IPS-20b (cell line): ENCODE results near the gene IMMP2L.

ENCODE experiments used
- H3K27ac ChIP-seq: one replicate; pipeline ENCODE4 v1.5.1; 2013; ENCODE audit warnings: low read length
- H3K27me3 ChIP-seq: 2 replicates; pipeline ENCODE4 v1.6.1; 2013; ENCODE audit warnings: mild to moderate bottlenecking, low read length, inconsistent platforms; ENCODE audit not compliant: insufficient read depth
- H3K36me3 ChIP-seq: 2 replicates; pipeline ENCODE4 v1.6.1; 2013; ENCODE audit warnings: low read depth, mild to moderate bottlenecking, inconsistent platforms, low read length, moderate library complexity; ENCODE audit not compliant: insufficient read depth
- H3K4me1 ChIP-seq: 2 replicates; pipeline ENCODE4 v1.6.1; 2013; ENCODE audit warnings: mild to moderate bottlenecking, control low read depth, inconsistent platforms, low read length, moderate library complexity; ENCODE audit not compliant: insufficient read depth
- H3K4me3 ChIP-seq: 2 replicates; pipeline ENCODE4 v1.5.1; 2013; ENCODE audit warnings: mild to moderate bottlenecking, low read length, inconsistent platforms
- H3K9ac ChIP-seq: 2 replicates; pipeline ENCODE4 v1.6.1; 2013; ENCODE audit warnings: low read depth, mild to moderate bottlenecking, inconsistent platforms, low read length, moderate library complexity
- H3K9me3 ChIP-seq: 2 replicates; pipeline ENCODE4 v1.6.1; 2013; ENCODE audit warnings: mild to moderate bottlenecking, low read depth, low read length, inconsistent platforms; ENCODE audit not compliant: insufficient read depth

IMMP2L gene

DNA sequence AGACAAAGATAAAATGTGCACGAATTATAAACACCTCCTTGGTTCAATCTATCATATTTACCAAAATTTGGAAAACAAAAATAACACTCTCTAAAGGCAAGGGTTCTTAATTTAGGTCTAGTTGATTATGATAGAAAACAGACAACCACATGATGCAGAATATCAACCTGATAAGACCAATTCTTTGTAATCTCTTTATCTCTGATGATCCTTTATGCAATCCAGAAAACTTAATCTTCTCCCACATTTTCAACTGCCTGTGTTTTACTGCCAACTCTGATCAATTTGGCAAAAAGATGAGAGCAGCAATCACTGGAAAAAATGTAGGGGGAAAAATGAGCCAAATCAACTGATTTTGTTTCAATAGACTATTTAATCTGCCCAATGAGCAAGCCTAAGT, 322.9 kb downstream of the IMMP2L start:
- H3K9me3 ChIP-seq = no peaks in the 10 kb centered on the region
- H3K27ac ChIP-seq = no peak overlapping the region
- H3K27me3 ChIP-seq = no peaks in the 10 kb centered on the region
- H3K36me3 ChIP-seq = no peaks in the 10 kb centered on the region
- H3K9ac ChIP-seq = no peak overlapping the region
- H3K4me1 ChIP-seq = peaks cover 12% of the 10 kb centered on the region
- no peak overlapping the region for H3K4me3 ChIP-seq

DNA sequence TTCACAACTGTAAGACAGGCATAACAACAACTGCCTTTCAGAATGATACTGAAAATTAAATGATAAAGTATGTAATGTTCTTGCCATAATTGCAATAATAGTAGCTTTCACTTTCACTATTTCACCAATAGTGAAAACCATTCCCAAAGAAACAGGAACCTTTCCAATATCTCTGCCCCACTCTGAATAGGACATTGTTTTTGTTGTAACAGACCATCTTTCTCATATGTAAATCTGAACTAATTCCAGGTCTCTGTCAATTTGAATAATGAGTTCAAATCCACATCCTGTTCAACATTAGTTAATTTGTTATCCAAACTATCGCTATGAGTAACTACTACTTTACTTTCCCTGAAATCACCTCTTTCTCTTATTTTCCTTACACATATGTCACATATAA, 323.4 kb downstream of the IMMP2L start:
- H3K9me3 ChIP-seq = no peaks in the 10 kb centered on the region
- no peak overlapping the region for H3K9ac ChIP-seq
- H3K4me3 ChIP-seq = no peak overlapping the region
- H3K27me3 ChIP-seq = no peaks in the 10 kb centered on the region
- H3K36me3 ChIP-seq = no peaks in the 10 kb centered on the region
- H3K4me1 ChIP-seq = peaks cover 12% of the 10 kb centered on the region
- no peak overlapping the region for H3K27ac ChIP-seq

DNA sequence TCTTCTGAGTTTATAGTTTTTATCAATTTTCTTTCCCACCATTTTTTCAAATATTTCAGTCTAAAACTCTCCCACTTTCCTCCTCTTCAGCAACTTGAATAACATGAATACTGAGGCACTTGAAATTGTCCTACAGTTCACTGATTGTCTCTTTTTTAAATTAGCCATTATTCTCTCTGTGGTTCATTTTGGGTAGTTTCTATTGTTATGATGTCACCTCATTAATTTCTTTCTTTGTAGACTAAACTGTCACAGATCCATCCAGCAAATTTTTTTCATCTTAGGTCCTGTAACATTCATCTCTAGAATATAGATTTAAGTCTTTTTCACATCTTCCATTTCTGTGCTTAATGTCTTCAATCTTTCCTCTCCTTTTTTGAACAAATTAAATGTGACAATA, 326.6 kb downstream of the IMMP2L start:
- Histone ChIP-seq H3K4me1 (peaks cover 12% of the 10 kb centered on the region), H3K36me3 (no peaks in the 10 kb centered on the region), H3K4me3 (no peak overlapping the region), H3K27ac (no peak overlapping the region), H3K9me3 (no peaks in the 10 kb centered on the region), H3K27me3 (no peaks in the 10 kb centered on the region), H3K9ac (no peak overlapping the region)

DNA sequence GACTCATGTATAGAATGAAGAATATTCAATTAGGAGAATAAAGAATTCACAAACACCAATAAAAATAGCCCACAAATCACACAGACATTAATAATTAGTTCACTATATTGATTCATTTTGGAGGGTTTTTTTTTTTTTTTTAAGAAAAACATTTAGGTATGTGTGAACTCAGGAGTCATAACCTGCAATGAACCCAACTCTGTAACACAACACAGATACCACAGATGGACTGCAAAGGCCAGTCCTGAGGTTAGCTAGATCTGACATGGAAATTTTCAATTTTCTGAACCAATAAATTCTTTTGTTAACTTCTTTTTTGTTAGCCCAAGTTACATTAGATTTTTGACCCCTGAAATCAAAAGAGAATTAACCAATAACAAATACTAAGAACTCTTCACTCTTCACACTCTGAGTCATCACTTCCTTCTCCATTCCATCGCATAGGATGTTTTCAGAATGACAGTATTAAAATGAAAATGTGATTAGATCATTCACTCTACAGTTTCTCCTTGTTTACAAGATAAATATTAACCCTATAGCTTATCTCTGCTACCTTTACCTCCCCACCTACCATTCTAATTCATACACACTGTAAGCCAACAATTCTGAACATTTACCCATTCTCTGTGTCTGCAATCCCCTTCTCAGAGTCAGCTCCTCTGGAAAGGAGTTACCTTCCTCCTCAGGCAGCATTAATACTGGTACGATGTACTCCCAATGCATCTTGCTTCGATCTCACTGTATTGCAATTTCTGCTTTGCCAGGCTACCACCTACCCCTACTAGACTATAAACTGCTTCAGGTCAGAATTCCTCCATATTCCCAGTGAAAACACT, 329.8 kb downstream of the IMMP2L start:
- H3K4me3 ChIP-seq = no peak overlapping the region
- H3K36me3 ChIP-seq = no peaks in the 10 kb centered on the region
- H3K9me3 ChIP-seq = no peaks in the 10 kb centered on the region
- no peak overlapping the region for H3K9ac ChIP-seq
- no peaks in the 10 kb centered on the region for H3K4me1 ChIP-seq
- no peak overlapping the region for H3K27ac ChIP-seq
- H3K27me3 ChIP-seq = no peaks in the 10 kb centered on the region

DNA sequence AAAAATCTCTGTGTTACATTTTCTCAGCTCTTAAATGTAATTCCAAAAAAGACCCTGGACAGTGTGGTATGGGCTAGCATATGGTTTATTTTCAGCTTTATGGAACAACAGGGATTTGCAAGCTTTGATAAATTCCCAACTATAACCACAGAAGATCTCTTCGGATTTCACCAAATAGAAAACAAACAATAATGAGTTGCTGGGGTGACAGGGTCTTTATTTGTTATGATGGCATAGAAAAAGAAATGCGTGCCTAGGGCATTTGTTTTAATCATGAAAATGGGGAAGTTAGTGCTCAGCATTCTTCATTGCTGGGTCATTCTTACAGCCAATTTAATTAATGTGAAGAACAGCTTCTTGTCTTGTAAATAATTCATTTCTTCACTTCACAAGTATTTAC, 332.4 kb downstream of the IMMP2L start:
- H3K36me3 ChIP-seq = no peaks in the 10 kb centered on the region

DNA sequence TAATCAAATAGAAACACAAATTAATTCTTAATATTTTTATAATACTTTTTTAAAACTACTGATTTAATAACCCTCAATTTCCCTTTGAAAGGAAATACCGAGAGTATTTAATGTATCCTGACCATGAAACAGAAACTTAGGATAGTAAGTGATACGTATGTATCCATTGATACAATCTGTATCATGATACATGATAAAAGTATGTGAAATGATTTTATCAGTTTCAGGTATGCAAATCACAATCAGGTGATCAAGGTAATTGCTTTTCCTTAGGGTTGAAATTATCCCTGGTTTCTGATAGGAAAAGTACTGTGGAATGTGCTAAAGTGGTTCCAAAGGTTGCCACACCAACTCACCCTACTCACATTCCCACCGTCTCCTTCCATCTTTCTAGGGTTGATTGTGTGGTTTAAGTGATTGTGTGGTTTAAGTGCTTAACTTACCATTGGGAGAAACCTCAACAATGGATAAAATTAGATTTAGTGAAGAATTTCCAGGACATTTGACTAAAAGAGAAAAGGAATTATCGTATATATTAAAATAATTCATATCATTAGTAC, 333.0 kb downstream of the IMMP2L start:
- Histone ChIP-seq H3K9me3 (no peaks in the 10 kb centered on the region), H3K4me1 (no peaks in the 10 kb centered on the region), H3K4me3 (no peak overlapping the region), H3K9ac (no peak overlapping the region), H3K27ac (no peak overlapping the region), H3K27me3 (no peaks in the 10 kb centered on the region), H3K36me3 (no peaks in the 10 kb centered on the region)

More for the DNA sequence above, 332.4 kb downstream of the IMMP2L start:
- Histone ChIP-seq H3K4me3 (no peak overlapping the region), H3K9ac (no peak overlapping the region), H3K27me3 (no peaks in the 10 kb centered on the region), H3K27ac (no peak overlapping the region), H3K4me1 (no peaks in the 10 kb centered on the region), H3K9me3 (no peaks in the 10 kb centered on the region)

DNA sequence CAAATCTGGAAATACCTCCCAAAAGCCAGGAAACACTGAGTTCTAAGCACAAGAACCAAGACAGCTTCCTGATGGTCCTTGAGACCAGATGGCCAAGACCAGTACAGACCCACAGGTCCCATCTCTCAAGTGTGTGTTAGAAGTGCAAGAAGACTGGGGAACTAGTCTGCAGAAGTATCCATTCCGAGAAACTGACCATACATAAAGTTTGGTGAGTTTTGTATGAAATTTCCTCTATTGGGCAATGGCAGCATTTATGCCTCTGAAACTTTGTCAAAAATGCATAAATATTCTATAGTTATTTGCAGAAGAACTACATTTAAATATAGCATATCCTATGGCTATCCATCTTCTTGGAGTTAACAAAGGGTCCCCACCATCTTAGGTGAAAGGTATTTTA, 333.9 kb downstream of the IMMP2L start:
- Histone ChIP-seq H3K4me3 (no peak overlapping the region), H3K9ac (no peak overlapping the region), H3K27ac (no peak overlapping the region), H3K27me3 (no peaks in the 10 kb centered on the region), H3K4me1 (no peaks in the 10 kb centered on the region), H3K36me3 (no peaks in the 10 kb centered on the region), H3K9me3 (no peaks in the 10 kb centered on the region)

DNA sequence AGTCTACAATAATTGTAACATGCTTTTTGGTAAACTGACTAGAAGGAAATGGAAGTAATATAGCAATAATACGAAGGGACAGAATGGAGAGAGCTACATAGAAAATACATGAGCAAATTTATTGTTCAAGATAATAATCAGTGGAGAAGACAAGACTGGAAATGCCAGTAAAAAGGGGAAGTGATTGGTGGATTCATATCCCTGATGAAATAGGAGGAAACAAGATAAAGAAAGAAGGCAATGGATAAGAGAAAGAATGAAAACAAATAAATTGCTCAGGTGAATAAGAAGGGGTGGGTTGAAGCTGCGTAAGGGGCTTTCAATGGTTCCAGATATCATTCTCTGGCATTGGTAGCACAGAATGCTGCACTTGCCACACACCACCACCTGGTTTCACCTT, 335.5 kb downstream of the IMMP2L start:
- no peak overlapping the region for H3K27ac ChIP-seq
- H3K27me3 ChIP-seq = no peaks in the 10 kb centered on the region
- no peak overlapping the region for H3K4me3 ChIP-seq
- H3K36me3 ChIP-seq = no peaks in the 10 kb centered on the region
- no peaks in the 10 kb centered on the region for H3K4me1 ChIP-seq
- H3K9ac ChIP-seq = no peak overlapping the region
- no peaks in the 10 kb centered on the region for H3K9me3 ChIP-seq

DNA sequence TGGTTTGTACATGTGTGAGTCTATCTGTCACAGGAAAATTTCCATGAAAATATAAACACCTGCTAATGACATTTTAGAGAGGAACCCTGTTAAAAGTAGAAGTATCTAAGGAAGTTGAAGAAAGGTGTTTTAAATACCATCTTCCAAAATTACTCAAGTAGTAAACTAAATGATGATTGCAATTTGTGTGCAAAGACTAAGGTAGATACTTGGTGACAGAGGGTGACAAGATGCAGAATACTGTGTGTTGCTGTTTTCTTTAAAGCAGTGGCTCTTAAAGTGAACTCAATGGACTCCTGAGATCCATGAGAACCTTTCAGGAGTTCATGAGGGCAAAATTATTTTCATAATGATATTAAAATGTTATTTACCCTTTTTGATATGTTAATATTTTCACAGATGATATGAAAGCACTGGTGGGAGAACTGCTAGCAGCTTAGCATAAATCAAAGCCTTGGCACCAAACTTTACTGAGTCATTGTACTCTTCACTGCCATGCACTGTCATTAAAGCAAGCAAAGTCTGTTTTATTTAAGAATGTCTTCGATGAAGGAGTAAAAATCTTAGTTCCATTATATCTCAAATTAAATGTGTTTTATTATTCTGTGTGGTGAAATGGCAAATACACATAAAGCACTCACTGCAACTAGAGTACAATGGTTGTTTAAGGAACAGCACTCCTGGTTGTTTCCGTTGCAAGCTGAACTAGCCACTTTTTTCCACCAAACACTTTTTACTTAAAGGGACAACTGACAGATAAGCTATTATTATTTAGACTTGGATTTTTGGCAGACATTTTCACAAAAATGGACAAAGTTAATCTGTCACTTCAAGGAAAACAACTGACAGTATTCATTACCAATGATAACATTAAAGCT, 337.7 kb downstream of the IMMP2L start:
- H3K4me3 ChIP-seq = no peak overlapping the region
- H3K27me3 ChIP-seq = no peaks in the 10 kb centered on the region

DNA sequence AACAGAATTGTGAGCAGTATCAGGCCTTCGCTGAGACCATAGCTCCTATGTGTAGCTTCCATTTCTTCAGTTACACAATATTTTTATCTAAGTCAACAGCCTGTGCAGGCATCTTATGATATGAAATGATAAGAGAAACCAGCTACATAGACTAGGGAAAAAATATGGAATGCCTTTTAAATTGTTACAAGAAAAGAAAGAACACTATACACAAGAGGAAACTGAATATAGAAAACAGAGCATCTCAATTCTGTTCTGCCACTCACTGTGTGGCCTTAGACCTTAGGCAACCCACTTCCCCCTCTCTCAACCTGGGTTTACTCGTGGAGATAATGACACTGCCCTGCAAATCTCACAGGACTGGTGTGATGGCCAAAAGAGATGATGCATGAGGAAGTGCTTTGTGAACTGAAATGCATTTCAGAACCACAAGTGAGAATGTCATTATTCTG, 338.5 kb downstream of the IMMP2L start:
- Histone ChIP-seq H3K27ac (no peak overlapping the region), H3K4me1 (no peaks in the 10 kb centered on the region), H3K27me3 (no peaks in the 10 kb centered on the region)

More for the DNA sequence above, 337.7 kb downstream of the IMMP2L start:
- Histone ChIP-seq H3K9ac (no peak overlapping the region), H3K9me3 (no peaks in the 10 kb centered on the region), H3K27ac (no peak overlapping the region), H3K36me3 (no peaks in the 10 kb centered on the region), H3K4me1 (no peaks in the 10 kb centered on the region)

DNA sequence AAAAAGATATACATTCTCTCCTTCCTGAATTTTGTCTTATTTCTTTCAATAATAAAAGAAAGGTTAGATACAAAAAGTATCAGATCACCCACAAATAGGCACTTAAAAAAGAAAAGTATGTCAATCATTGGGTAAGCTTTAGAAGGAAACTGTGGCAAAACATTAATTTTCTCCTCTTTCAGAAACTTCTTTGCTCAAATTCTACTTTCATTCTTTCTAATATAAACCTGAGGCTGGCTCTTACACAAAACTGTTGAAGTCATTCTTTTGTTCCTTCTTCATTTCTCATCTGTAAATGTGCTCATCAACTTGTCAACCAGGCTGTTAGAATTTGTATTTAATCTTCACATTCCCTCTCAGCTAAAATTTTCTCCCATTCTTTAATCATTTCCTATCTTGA, 346.7 kb downstream of the IMMP2L start:
- Histone ChIP-seq H3K36me3 (no peaks in the 10 kb centered on the region), H3K9ac (no peak overlapping the region), H3K27ac (no peak overlapping the region), H3K27me3 (no peaks in the 10 kb centered on the region), H3K4me1 (no peaks in the 10 kb centered on the region), H3K4me3 (no peak overlapping the region), H3K9me3 (no peaks in the 10 kb centered on the region)

More for the DNA sequence above, 338.5 kb downstream of the IMMP2L start:
- Histone ChIP-seq H3K36me3 (no peaks in the 10 kb centered on the region), H3K4me3 (no peak overlapping the region), H3K9me3 (no peaks in the 10 kb centered on the region), H3K9ac (no peak overlapping the region)
